Prostate gland (tissue), 2 donors: ENCODE data around the gene LIN37. TPM values are rescaled to one million over a fixed set of nuclear protein-coding genes. Genes with fewer than 3 reads are reported as not detected.

Experiments
- DNase-seq: peaks from one replicate; pipeline ENCODE4 v3.0.0-alpha.2; 2019; ENCODE audit warnings: low spot score
- H3K27ac ChIP-seq, 2 donors: fragments of 200-600 bp; sonication (generic); 2 replicates each; pipeline ENCODE4 v1.5.1; 2017 to 2019
- H3K27me3 ChIP-seq: fragments of 200-600 bp; sonication (generic); replicated peaks from 2 replicates; pipeline ENCODE4 v1.5.1; 2019; ENCODE audit not compliant: insufficient read depth
- H3K36me3 ChIP-seq, 2 donors: fragments of 200-600 bp; sonication (generic); 1 replicate in 1 of 2; 2 replicates in 1 of 2; pipeline versions ENCODE4 v1.5.1 to v1.8.1; 2017 to 2019
- H3K4me1 ChIP-seq: fragments of 200-600 bp; sonication (generic); replicated peaks from 2 replicates; pipeline ENCODE4 v1.5.1; 2019
- H3K4me3 ChIP-seq, 2 donors: fragments of 200-600 bp; sonication (generic); 2 replicates each; pipeline ENCODE4 v1.5.1; 2017 to 2019
- H3K9me3 ChIP-seq: fragments of 200-600 bp; sonication (generic); 2 replicates; pipeline ENCODE4 v1.5.1; 2017
- CTCF ChIP-seq, 4 experiments: fragments of 200-600 bp in 2 of 4; fragments of 450-650 bp in 2 of 4; sonication (generic) in 2 of 4; IDR thresholded peaks; 1 replicate in 3 of 4; 2 replicates in 1 of 4; pipeline ENCODE4 v1.5.1; 2016 to 2019; ENCODE audit warnings: antibody characterized with exemption in 4 of 4, mild to moderate bottlenecking in 2 of 4, moderate library complexity in 2 of 4
- POLR2A ChIP-seq: fragments of 450-650 bp; IDR thresholded peaks from one replicate; pipeline ENCODE4 v1.6.1; 2016; ENCODE audit warnings: antibody characterized with exemption, mild to moderate bottlenecking
- POLR2AphosphoS5 ChIP-seq: sonication (generic); formaldehyde crosslinking; IDR thresholded peaks from one replicate; pipeline ENCODE4 v1.6.1; 2017; ENCODE audit warnings: antibody characterized with exemption
- WGBS: methylation state at CpG from one replicate; pipeline ENCODE4 v1.1.5; 2018; 5-methylcytosine and 5-hydroxymethylcytosine counted together
- intact Hi-C: fragments of 100-400 bp; cut with DNase I; formaldehyde crosslinking; loops from one replicate; pipeline ENCODE4 v1.14.2; 2022
- total RNA-seq, 2 donors: library from RNA; depleted of rRNA; stranded (reverse); fragments of >200 nt; gene quantifications; one replicate each; pipeline ENCODE4 v1.1.0, GENCODE V29; 2016

The LIN37 gene
- total RNA-seq, 2 donors from 2014 or later: 4.2 to 13.0 TPM

GRCh38 chr19:35708391-35708790 lies 40.0 kb upstream of the LIN37 start:
- no peak for DNase-seq
- 100% methylated on average over 1 of the region's 1 CpG for WGBS
- no peak for TF ChIP-seq POLR2AphosphoS5
- TF ChIP-seq POLR2A: no peak
- TF ChIP-seq CTCF (IDR thresholded peaks at IDR 0.05): no peak
- Histone ChIP-seq H3K4me1 (no peaks in the 10 kb centered on the region), H3K36me3 (no peaks in the 10 kb centered on the region), H3K27ac (no peak overlapping the region), H3K27me3 (no peaks in the 10 kb centered on the region), H3K4me3 (no peak overlapping the region), H3K9me3 (no peaks in the 10 kb centered on the region)
- intact Hi-C loops: no loop called here

- intact Hi-C loops: loop anchor here (10.0 kb wide), 1 partner anchor 356 kb away; the partner anchor contains the start of gene FFAR3
- no peak overlapping the region for H3K4me3 ChIP-seq
- no peaks in the 10 kb centered on the region for H3K9me3 ChIP-seq
- no peaks in the 10 kb centered on the region for H3K36me3 ChIP-seq
- TF ChIP-seq POLR2AphosphoS5 (no peak), POLR2A (no peak), CTCF (IDR thresholded peaks at IDR 0.05) (no peak)
- no peak overlapping the region for H3K27ac ChIP-seq
- WGBS: 66% methylated on average over 13 of the region's 13 CpGs
- H3K4me1 ChIP-seq: peaks cover 5% of the 10 kb centered on the region
- no peak for DNase-seq
- no peaks in the 10 kb centered on the region for H3K27me3 ChIP-seq
Measured at GRCh38 chr19:35710784-35711723, 37.3 kb upstream of the LIN37 start.

GRCh38 chr19:35712567-35713505 lies 35.5 kb upstream of the LIN37 start:
- TF ChIP-seq POLR2AphosphoS5: no peak
- no peak for TF ChIP-seq POLR2A
- TF ChIP-seq CTCF (IDR thresholded peaks at IDR 0.05): no peak
- no peak for DNase-seq
- no peaks in the 10 kb centered on the region for H3K9me3 ChIP-seq
- WGBS: 82% methylated on average over 11 of the region's 11 CpGs
- H3K27ac ChIP-seq: no peak overlapping the region
- H3K4me3 ChIP-seq: no peak overlapping the region
- H3K36me3 ChIP-seq: no peaks in the 10 kb centered on the region
- H3K4me1 ChIP-seq: peaks cover 6% of the 10 kb centered on the region
- intact Hi-C loops: loop anchor here (10.0 kb wide), 1 partner anchor 358 kb away; the partner anchor contains the start of gene FFAR3
- no peaks in the 10 kb centered on the region for H3K27me3 ChIP-seq

- WGBS: 88% methylated on average over 2 of the region's 2 CpGs
- H3K4me3 ChIP-seq: no peak overlapping the region
- DNase-seq: no peak
- intact Hi-C loops: loop anchor here (10.0 kb wide), 1 partner anchor 359 kb away; the partner anchor contains the start of gene FFAR3
- no peaks in the 10 kb centered on the region for H3K36me3 ChIP-seq
- peaks cover 6% of the 10 kb centered on the region for H3K4me1 ChIP-seq
- no peaks in the 10 kb centered on the region for H3K27me3 ChIP-seq
- TF ChIP-seq POLR2A: no peak
- TF ChIP-seq POLR2AphosphoS5: no peak
- no peak for TF ChIP-seq CTCF (IDR thresholded peaks at IDR 0.05)
- no peaks in the 10 kb centered on the region for H3K9me3 ChIP-seq
- no peak overlapping the region for H3K27ac ChIP-seq
Measured at GRCh38 chr19:35713506-35713850, 34.9 kb upstream of the LIN37 start.
